T-helper 1 cell treated with Interleukin-12 subunit alpha and Interleukin-12 subunit beta and Interleukin-4 antibody, amounts not matched to agents 30 μg/mL and 1 μg/mL, for 36 hours (primary cell): ENCODE measurements around the gene C9orf72.

Source experiments
- H3K27ac Mint-ChIP-seq: one replicate; pipeline ENCODE4 v1.8.0; 2021; ENCODE audit warnings: mild to moderate bottlenecking, mixed read lengths
- H3K27me3 Mint-ChIP-seq: one replicate; pipeline ENCODE4 v1.8.0; 2021; ENCODE audit warnings: low read depth, mixed read lengths
- H3K36me3 Mint-ChIP-seq: one replicate; pipeline ENCODE4 v1.8.0; 2021; ENCODE audit warnings: low read depth, mixed read lengths
- H3K4me1 Mint-ChIP-seq: one replicate; pipeline ENCODE4 v1.8.0; 2021; ENCODE audit warnings: low read depth, mixed read lengths
- H3K4me3 Mint-ChIP-seq: one replicate; pipeline ENCODE4 v1.8.0; 2021; ENCODE audit warnings: mild to moderate bottlenecking, moderate library complexity, mixed read lengths
- H3K9me3 Mint-ChIP-seq: one replicate; pipeline ENCODE4 v1.8.0; 2021; ENCODE audit warnings: mixed read lengths

Gene C9orf72

GRCh38 chr9:27564670-27565069 lies 8.6 kb downstream of the C9orf72 start:
- H3K4me3 Mint-ChIP-seq, result no peak overlapping the region
- peaks cover 18% of the 10 kb centered on the region for H3K4me1 Mint-ChIP-seq
- H3K36me3 Mint-ChIP-seq, result peaks cover 24% of the 10 kb centered on the region
- H3K9me3 Mint-ChIP-seq, result no peaks in the 10 kb centered on the region
- H3K27me3 Mint-ChIP-seq, result no peaks in the 10 kb centered on the region
- peak overlapping the region; percentile 26 for H3K27ac Mint-ChIP-seq

- peaks cover 24% of the 10 kb centered on the region for H3K36me3 Mint-ChIP-seq
- H3K27ac Mint-ChIP-seq, result no peak overlapping the region
- H3K27me3 Mint-ChIP-seq, result no peaks in the 10 kb centered on the region
- peaks cover 18% of the 10 kb centered on the region for H3K4me1 Mint-ChIP-seq
- no peak overlapping the region for H3K4me3 Mint-ChIP-seq
- H3K9me3 Mint-ChIP-seq, result no peaks in the 10 kb centered on the region
Measured at GRCh38 chr9:27563738-27564430, 9.4 kb downstream of the C9orf72 start.

- Mint-ChIP-seq H3K4me1 (peaks cover 18% of the 10 kb centered on the region), H3K36me3 (peaks cover 15% of the 10 kb centered on the region), H3K27me3 (no peaks in the 10 kb centered on the region), H3K9me3 (no peaks in the 10 kb centered on the region), H3K4me3 (no peak overlapping the region), H3K27ac (no peak overlapping the region)
Measured at GRCh38 chr9:27561685-27562084, 11.6 kb downstream of the C9orf72 start.

- Mint-ChIP-seq H3K27ac (no peak overlapping the region), H3K27me3 (no peaks in the 10 kb centered on the region), H3K4me1 (peaks cover 16% of the 10 kb centered on the region), H3K9me3 (no peaks in the 10 kb centered on the region), H3K36me3 (peaks cover 12% of the 10 kb centered on the region), H3K4me3 (no peak overlapping the region)
Measured at GRCh38 chr9:27560457-27560856, 12.8 kb downstream of the C9orf72 start.

GRCh38 chr9:27558307-27558706 lies 15.0 kb downstream of the C9orf72 start:
- no peaks in the 10 kb centered on the region for H3K27me3 Mint-ChIP-seq

GRCh38 chr9:27556470-27556869 lies 16.8 kb downstream of the C9orf72 start:
- no peaks in the 10 kb centered on the region for H3K4me1 Mint-ChIP-seq
- H3K9me3 Mint-ChIP-seq, result no peaks in the 10 kb centered on the region
- H3K27me3 Mint-ChIP-seq, result no peaks in the 10 kb centered on the region
- no peak overlapping the region for H3K27ac Mint-ChIP-seq
- peaks cover 13% of the 10 kb centered on the region for H3K36me3 Mint-ChIP-seq
- no peak overlapping the region for H3K4me3 Mint-ChIP-seq

More at GRCh38 chr9:27558307-27558706, 15.0 kb downstream of the C9orf72 start:
- no peak overlapping the region for H3K27ac Mint-ChIP-seq
- peaks cover 11% of the 10 kb centered on the region for H3K36me3 Mint-ChIP-seq
- H3K4me1 Mint-ChIP-seq, result peaks cover 2% of the 10 kb centered on the region
- H3K9me3 Mint-ChIP-seq, result no peaks in the 10 kb centered on the region
- no peak overlapping the region for H3K4me3 Mint-ChIP-seq

GRCh38 chr9:27554712-27555111 lies 18.6 kb downstream of the C9orf72 start:
- no peak overlapping the region for H3K27ac Mint-ChIP-seq
- peaks cover 14% of the 10 kb centered on the region for H3K36me3 Mint-ChIP-seq
- no peaks in the 10 kb centered on the region for H3K27me3 Mint-ChIP-seq
- no peaks in the 10 kb centered on the region for H3K4me1 Mint-ChIP-seq
- no peak overlapping the region for H3K4me3 Mint-ChIP-seq
- no peaks in the 10 kb centered on the region for H3K9me3 Mint-ChIP-seq

GRCh38 chr9:27549196-27549755 lies 24.0 kb downstream of the C9orf72 start:
- no peak overlapping the region for H3K27ac Mint-ChIP-seq
- H3K36me3 Mint-ChIP-seq, result peaks cover 14% of the 10 kb centered on the region
- no peaks in the 10 kb centered on the region for H3K4me1 Mint-ChIP-seq
- no peaks in the 10 kb centered on the region for H3K27me3 Mint-ChIP-seq
- H3K4me3 Mint-ChIP-seq, result no peak overlapping the region
- no peaks in the 10 kb centered on the region for H3K9me3 Mint-ChIP-seq

- Mint-ChIP-seq H3K36me3 (peaks cover 6% of the 10 kb centered on the region), H3K4me1 (no peaks in the 10 kb centered on the region), H3K4me3 (no peak overlapping the region), H3K27me3 (no peaks in the 10 kb centered on the region), H3K9me3 (no peaks in the 10 kb centered on the region), H3K27ac (no peak overlapping the region)
Measured at GRCh38 chr9:27548055-27548741, 25.1 kb downstream of the C9orf72 start.

- no peak overlapping the region for H3K4me3 Mint-ChIP-seq
- H3K4me1 Mint-ChIP-seq, result no peaks in the 10 kb centered on the region
- H3K27me3 Mint-ChIP-seq, result no peaks in the 10 kb centered on the region
- H3K36me3 Mint-ChIP-seq, result peaks cover 2% of the 10 kb centered on the region
- no peak overlapping the region for H3K27ac Mint-ChIP-seq
- H3K9me3 Mint-ChIP-seq, result no peaks in the 10 kb centered on the region
Measured at GRCh38 chr9:27545471-27545870, 27.8 kb downstream of the C9orf72 start.

- Mint-ChIP-seq H3K27ac (no peak overlapping the region), H3K4me3 (no peak overlapping the region), H3K27me3 (no peaks in the 10 kb centered on the region), H3K36me3 (peaks cover 2% of the 10 kb centered on the region), H3K9me3 (no peaks in the 10 kb centered on the region), H3K4me1 (peaks cover 3% of the 10 kb centered on the region)
Measured at GRCh38 chr9:27542508-27542907, 30.8 kb downstream of the C9orf72 start.

GRCh38 chr9:27541740-27542139 lies 31.5 kb downstream of the C9orf72 start:
- Mint-ChIP-seq H3K27me3 (no peaks in the 10 kb centered on the region), H3K36me3 (peaks cover 2% of the 10 kb centered on the region), H3K4me1 (peaks cover 3% of the 10 kb centered on the region), H3K9me3 (no peaks in the 10 kb centered on the region), H3K4me3 (no peak overlapping the region), H3K27ac (no peak overlapping the region)

- H3K4me3 Mint-ChIP-seq, result no peak overlapping the region
- peaks cover 2% of the 10 kb centered on the region for H3K36me3 Mint-ChIP-seq
- H3K27ac Mint-ChIP-seq, result no peak overlapping the region
- H3K4me1 Mint-ChIP-seq, result peaks cover 3% of the 10 kb centered on the region
- no peaks in the 10 kb centered on the region for H3K27me3 Mint-ChIP-seq
- no peaks in the 10 kb centered on the region for H3K9me3 Mint-ChIP-seq
Measured at GRCh38 chr9:27540502-27540901, 32.8 kb downstream of the C9orf72 start.

- Mint-ChIP-seq H3K27me3 (no peaks in the 10 kb centered on the region), H3K27ac (no peak overlapping the region), H3K4me3 (no peak overlapping the region)
Measured at GRCh38 chr9:27539479-27540441, 33.5 kb downstream of the C9orf72 start.

More at GRCh38 chr9:27539479-27540441, 33.5 kb downstream of the C9orf72 start:
- H3K4me1 Mint-ChIP-seq, result peaks cover 3% of the 10 kb centered on the region
- peaks cover 2% of the 10 kb centered on the region for H3K36me3 Mint-ChIP-seq
- no peaks in the 10 kb centered on the region for H3K9me3 Mint-ChIP-seq
